Mammary epithelial cell (primary cell): ENCODE results near the gene NOX5.

Experiments used
- CTCF ChIP-seq, 2 donors: IDR thresholded peaks in 1 of 2; conservative IDR thresholded peaks in 1 of 2; 2 replicates each; pipeline ENCODE4 v1.5.1; 2011 to 2012; ENCODE audit warnings: inconsistent platforms in 2 of 2, low read length in 2 of 2, mild to moderate bottlenecking in 2 of 2, control low read depth in 1 of 2, low read depth in 1 of 2; ENCODE audit not compliant: insufficient read depth in 1 of 2; ENCODE audit errors: extremely low read depth in 1 of 2
- EZH2 ChIP-seq: IDR thresholded peaks from 2 replicates; pipeline ENCODE4 v1.6.1; 2012; ENCODE audit warnings: low read length, inconsistent platforms, borderline replicate concordance

GRCh38 chr15:68993276-68993675 lies 21.2 kb upstream of the NOX5 start:
- no peak for TF ChIP-seq CTCF (conservative IDR thresholded peaks at IDR 0.05 in 1 of 2, IDR thresholded peaks at IDR 0.05 in 1 of 2; ENCODE audit: extremely low read depth in 1 of 2, insufficient read depth in 1 of 2, low read depth in 1 of 2, low read length in 2 of 2)
- TF ChIP-seq EZH2: no peak
